Measurements from ENCODE around the gene PPP2R3A. TPM values are rescaled to one million over a fixed set of nuclear protein-coding genes. Genes with fewer than 3 reads are reported as not detected.

PPP2R3A gene
- polyA plus RNA-seq, 1 experiment, result 26.6 TPM

- ChIA-PET CTCF (interaction anchor here (2.0 kb wide), 1 partner anchor 67 kb away, joined by 10 read pairs; no protein-coding TSS in a partner anchor), POLR2A (no interaction called here)
- no peak for DNase-seq (ENCODE audit: low read depth, low spot score)
- no peaks in the 10 kb centered on the region for H3K9me3 ChIP-seq (ENCODE audit: control insufficient read depth, insufficient read depth, low read length)
- no peak overlapping the region for H3K4me3 ChIP-seq (ENCODE audit: low read depth, low read length)
- H3K27ac ChIP-seq (ENCODE audit: low read depth, low read length), result no peak overlapping the region
- H3K27me3 ChIP-seq (ENCODE audit: control insufficient read depth, insufficient read depth, low read length), result no peaks in the 10 kb centered on the region
- TF ChIP-seq CTCF (IDR thresholded peaks at IDR 0.05; ENCODE audit: low read depth, low read length), result no peak
Observed at GRCh38 chr3:135975536-135975935, 10.0 kb downstream of the PPP2R3A start.

- H3K9me3 ChIP-seq (ENCODE audit: control insufficient read depth, insufficient read depth, low read length), result no peaks in the 10 kb centered on the region
- TF ChIP-seq CTCF (IDR thresholded peaks at IDR 0.05; ENCODE audit: low read depth, low read length), result no peak
- H3K4me3 ChIP-seq (ENCODE audit: low read depth, low read length), result no peak overlapping the region
- H3K27me3 ChIP-seq (ENCODE audit: control insufficient read depth, insufficient read depth, low read length), result no peaks in the 10 kb centered on the region
- no peak overlapping the region for H3K27ac ChIP-seq (ENCODE audit: low read depth, low read length)
- no peak for DNase-seq (ENCODE audit: low read depth, low spot score)
- ChIA-PET CTCF (no interaction called here), POLR2A (no interaction called here)
Observed at GRCh38 chr3:135980343-135980742, 14.8 kb downstream of the PPP2R3A start.

GRCh38 chr3:135981701-135982403 lies 16.3 kb downstream of the PPP2R3A start:
- ChIA-PET CTCF (no interaction called here), POLR2A (interaction anchor here (0.7 kb wide), 1 partner anchor 215 kb away, joined by 3 read pairs; no protein-coding TSS in a partner anchor)
- no peak overlapping the region for H3K4me3 ChIP-seq (ENCODE audit: low read depth, low read length)
- H3K9me3 ChIP-seq (ENCODE audit: control insufficient read depth, insufficient read depth, low read length), result no peaks in the 10 kb centered on the region
- no peak for TF ChIP-seq CTCF (IDR thresholded peaks at IDR 0.05; ENCODE audit: low read depth, low read length)
- DNase-seq (ENCODE audit: low read depth, low spot score), result no peak
- H3K27ac ChIP-seq (ENCODE audit: low read depth, low read length), result no peak overlapping the region
- no peaks in the 10 kb centered on the region for H3K27me3 ChIP-seq (ENCODE audit: control insufficient read depth, insufficient read depth, low read length)

- TF ChIP-seq CTCF (IDR thresholded peaks at IDR 0.05; ENCODE audit: low read depth, low read length), result no peak
- no peak for DNase-seq (ENCODE audit: low read depth, low spot score)
- Histone ChIP-seq H3K27ac (ENCODE audit: low read depth, low read length) (no peak overlapping the region), H3K27me3 (ENCODE audit: control insufficient read depth, insufficient read depth, low read length) (no peaks in the 10 kb centered on the region), H3K4me3 (ENCODE audit: low read depth, low read length) (no peak overlapping the region), H3K9me3 (ENCODE audit: control insufficient read depth, insufficient read depth, low read length) (no peaks in the 10 kb centered on the region)
- POLR2A ChIA-PET, result no interaction called here
- CTCF ChIA-PET, result no interaction called here
Observed at GRCh38 chr3:135982404-135982761, 16.9 kb downstream of the PPP2R3A start.

- TF ChIP-seq CTCF (IDR thresholded peaks at IDR 0.05; ENCODE audit: low read depth, low read length), result no peak
- H3K27ac ChIP-seq (ENCODE audit: low read depth, low read length), result no peak overlapping the region
- no peaks in the 10 kb centered on the region for H3K9me3 ChIP-seq (ENCODE audit: control insufficient read depth, insufficient read depth, low read length)
- no peaks in the 10 kb centered on the region for H3K27me3 ChIP-seq (ENCODE audit: control insufficient read depth, insufficient read depth, low read length)
- no peak for DNase-seq (ENCODE audit: low read depth, low spot score)
- ChIA-PET POLR2A (no interaction called here), CTCF (no interaction called here)
- no peak overlapping the region for H3K4me3 ChIP-seq (ENCODE audit: low read depth, low read length)
Observed at GRCh38 chr3:135982922-135983581, 17.5 kb downstream of the PPP2R3A start.
